Upper lobe of left lung (tissue), 6 donors: Measurements from ENCODE around the gene ASB17. TPM values are rescaled to one million over a fixed set of nuclear protein-coding genes. Genes with fewer than 3 reads are reported as not detected.

Experiments
- ATAC-seq, 2 donors: fragments of 200-7000 bp; cut with Tn5 transposase; one replicate each; pipeline ENCODE4 v1.9.1; 2022; ENCODE audit warnings: mild to moderate bottlenecking in 2 of 2, moderate library complexity in 2 of 2; ENCODE audit not compliant: low FRiP score in 2 of 2
- DNase-seq, 2 donors: peaks; one replicate each; pipeline ENCODE4 v3.0.0-alpha.2; 2019 to 2020
- H3K27ac ChIP-seq, 4 donors: fragments of 200-600 bp; sonication (generic); one replicate each; pipeline ENCODE4 v1.5.1; 2016 to 2019
- H3K27me3 ChIP-seq, 4 donors: fragments of 200-600 bp; sonication (generic); one replicate each; pipeline ENCODE4 v1.5.1; 2017 to 2019
- H3K36me3 ChIP-seq, 4 donors: fragments of 200-600 bp; sonication (generic); one replicate each; pipeline ENCODE4 v1.5.1; 2016 to 2019
- H3K4me1 ChIP-seq, 4 donors: fragments of 200-600 bp; sonication (generic); one replicate each; pipeline ENCODE4 v1.5.1; 2018 to 2019
- H3K4me3 ChIP-seq, 4 donors: fragments of 200-600 bp; sonication (generic); one replicate each; pipeline ENCODE4 v1.5.1; 2017 to 2019; ENCODE audit warnings: mild to moderate bottlenecking in 2 of 4, moderate library complexity in 1 of 4
- H3K9me3 ChIP-seq, 4 donors: fragments of 200-600 bp; sonication (generic); one replicate each; pipeline ENCODE4 v1.5.1; 2018 to 2019
- EP300 ChIP-seq, 4 donors: sonication (generic); formaldehyde crosslinking; IDR thresholded peaks; one replicate each; pipeline ENCODE4 v1.5.1; 2017; ENCODE audit warnings: antibody characterized with exemption in 4 of 4, control low read depth in 2 of 4
- POLR2A ChIP-seq, 4 donors: fragments of 450-650 bp; IDR thresholded peaks; one replicate each; pipeline ENCODE4 v1.5.1; 2016 to 2017; ENCODE audit warnings: antibody characterized with exemption in 4 of 4, mild to moderate bottlenecking in 2 of 4
- POLR2AphosphoS5 ChIP-seq, 2 donors: sonication (generic); formaldehyde crosslinking; IDR thresholded peaks; one replicate each; pipeline ENCODE4 v1.5.1; 2017; ENCODE audit warnings: antibody characterized with exemption in 2 of 2
- WGBS, 2 donors: methylation state at CpG; one replicate each; pipeline ENCODE4 v1.1.5; 2017 to 2018; 5-methylcytosine and 5-hydroxymethylcytosine counted together
- total RNA-seq, 6 donors: library from RNA; depleted of rRNA in 4 of 6; stranded (reverse); fragments of >200 nt in 4 of 6; gene quantifications; one replicate each; pipeline versions ENCODE4 v1.1.0 to v1.2.1, GENCODE V29; 2016 to 2021
- TF ChIP-seq, protein P1 (sequence below), 6 experiments: fragments of 450-650 bp in 4 of 6; fragments of 200-600 bp in 2 of 6; sonication (generic) in 2 of 6; IDR thresholded peaks; one replicate each; pipeline ENCODE4 v1.5.1; 2016 to 2019; ENCODE audit warnings: antibody characterized with exemption in 6 of 6
- donor health status: DM: no; HTN: no; CAD: no; lungs with moderate emphysema.
- donor health status: DM: no; HTN: yes; CAD: no; lungs with severe emphysema.

ASB17 gene
- total RNA-seq, 6 donors from 2014 or later, result not detected

GRCh38 chr1:75916834-75917233 lies 15.4 kb downstream of the ASB17 start:
- Histone ChIP-seq H3K36me3 (no peaks in the 10 kb centered on the region), H3K27ac (no peak overlapping the region), H3K4me3 (no peak overlapping the region), H3K9me3 (no peaks in the 10 kb centered on the region), H3K27me3 (no peaks in the 10 kb centered on the region), H3K4me1 (no peaks in the 10 kb centered on the region)
- DNase-seq (no peak), ATAC-seq (no peak)
- 82 to 89% methylated on average over 2 of the region's 2 CpGs for WGBS, 2 donors
- TF ChIP-seq, protein P1, sequence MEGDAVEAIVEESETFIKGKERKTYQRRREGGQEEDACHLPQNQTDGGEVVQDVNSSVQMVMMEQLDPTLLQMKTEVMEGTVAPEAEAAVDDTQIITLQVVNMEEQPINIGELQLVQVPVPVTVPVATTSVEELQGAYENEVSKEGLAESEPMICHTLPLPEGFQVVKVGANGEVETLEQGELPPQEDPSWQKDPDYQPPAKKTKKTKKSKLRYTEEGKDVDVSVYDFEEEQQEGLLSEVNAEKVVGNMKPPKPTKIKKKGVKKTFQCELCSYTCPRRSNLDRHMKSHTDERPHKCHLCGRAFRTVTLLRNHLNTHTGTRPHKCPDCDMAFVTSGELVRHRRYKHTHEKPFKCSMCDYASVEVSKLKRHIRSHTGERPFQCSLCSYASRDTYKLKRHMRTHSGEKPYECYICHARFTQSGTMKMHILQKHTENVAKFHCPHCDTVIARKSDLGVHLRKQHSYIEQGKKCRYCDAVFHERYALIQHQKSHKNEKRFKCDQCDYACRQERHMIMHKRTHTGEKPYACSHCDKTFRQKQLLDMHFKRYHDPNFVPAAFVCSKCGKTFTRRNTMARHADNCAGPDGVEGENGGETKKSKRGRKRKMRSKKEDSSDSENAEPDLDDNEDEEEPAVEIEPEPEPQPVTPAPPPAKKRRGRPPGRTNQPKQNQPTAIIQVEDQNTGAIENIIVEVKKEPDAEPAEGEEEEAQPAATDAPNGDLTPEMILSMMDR (IDR thresholded peaks at IDR 0.05), result no peak
- TF ChIP-seq POLR2A (IDR thresholded peaks at IDR 0.05), result no peak
- TF ChIP-seq POLR2AphosphoS5 (IDR thresholded peaks at IDR 0.05), result no peak
- no peak for TF ChIP-seq EP300 (IDR thresholded peaks at IDR 0.05)

GRCh38 chr1:75908717-75909152 lies 23.5 kb downstream of the ASB17 start:
- H3K27ac ChIP-seq, result no peak overlapping the region
- no peak overlapping the region for H3K4me3 ChIP-seq
- DNase-seq, result no peak
- no peaks in the 10 kb centered on the region for H3K36me3 ChIP-seq
- TF ChIP-seq POLR2AphosphoS5 (IDR thresholded peaks at IDR 0.05) (no peak), POLR2A (IDR thresholded peaks at IDR 0.05) (no peak), EP300 (IDR thresholded peaks at IDR 0.05) (no peak)
- TF ChIP-seq, protein P1 (IDR thresholded peaks at IDR 0.05), result no peak
- H3K27me3 ChIP-seq, result no peaks in the 10 kb centered on the region
- no peaks in the 10 kb centered on the region for H3K4me1 ChIP-seq
- 45 to 60% methylated on average over 2 of the region's 2 CpGs for WGBS, 2 donors
- peaks cover 0 to 5% (median 3%) of the 10 kb centered on the region in 4 donors for H3K9me3 ChIP-seq
- no peak for ATAC-seq

DNA sequence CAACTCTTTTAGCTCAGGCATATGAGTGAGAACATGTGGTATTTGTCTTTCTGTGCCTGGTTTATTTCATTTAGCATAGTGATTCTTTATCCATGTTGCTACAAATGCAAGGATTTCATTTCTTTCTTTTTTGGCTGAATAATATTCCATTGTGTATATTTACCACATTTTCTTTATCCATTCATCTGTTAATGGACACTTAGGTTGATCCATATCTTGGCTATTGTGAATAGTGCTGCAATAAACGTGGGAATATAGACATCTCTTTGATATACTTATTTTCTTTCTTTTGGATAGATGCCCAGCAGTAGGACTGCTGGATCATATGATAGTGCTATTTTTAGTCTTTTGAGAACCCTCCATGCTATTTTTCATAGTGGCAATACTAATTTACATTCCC lies 30.8 kb downstream of the ASB17 start:
- Histone ChIP-seq H3K4me3 (no peak overlapping the region), H3K36me3 (no peaks in the 10 kb centered on the region), H3K27me3 (no peaks in the 10 kb centered on the region), H3K27ac (no peak overlapping the region), H3K9me3 (no peaks in the 10 kb centered on the region), H3K4me1 (no peaks in the 10 kb centered on the region)
- DNase-seq (no peak), ATAC-seq (no peak)
- 31 to 35% methylated on average over 1 of the region's 1 CpG for WGBS, 2 donors
- TF ChIP-seq EP300 (IDR thresholded peaks at IDR 0.05) (no peak), POLR2AphosphoS5 (IDR thresholded peaks at IDR 0.05) (no peak), POLR2A (IDR thresholded peaks at IDR 0.05) (no peak)
- TF ChIP-seq, protein P1 (IDR thresholded peaks at IDR 0.05), result no peak

GRCh38 chr1:75884437-75884836 lies 47.8 kb downstream of the ASB17 start:
- no peak overlapping the region for H3K4me3 ChIP-seq
- H3K4me1 ChIP-seq, result no peaks in the 10 kb centered on the region
- no peak overlapping the region for H3K27ac ChIP-seq
- no peaks in the 10 kb centered on the region for H3K36me3 ChIP-seq
- no peaks in the 10 kb centered on the region for H3K9me3 ChIP-seq
- H3K27me3 ChIP-seq, result no peaks in the 10 kb centered on the region
- TF ChIP-seq POLR2AphosphoS5 (IDR thresholded peaks at IDR 0.05), result no peak
- no peak for TF ChIP-seq POLR2A (IDR thresholded peaks at IDR 0.05)
- TF ChIP-seq, protein P1 (IDR thresholded peaks at IDR 0.05), result no peak
- no peak for TF ChIP-seq EP300 (IDR thresholded peaks at IDR 0.05)
- no peak for ATAC-seq
- DNase-seq, result no peak
- WGBS, 2 donors, result 84 to 91% methylated on average over 1 of the region's 1 CpG

- TF ChIP-seq, protein P1 (IDR thresholded peaks at IDR 0.05), result no peak
- no peak for TF ChIP-seq POLR2A (IDR thresholded peaks at IDR 0.05)
- ATAC-seq, result no peak
- H3K9me3 ChIP-seq, result no peaks in the 10 kb centered on the region
- no peaks in the 10 kb centered on the region for H3K4me1 ChIP-seq
- DNase-seq, result no peak
- no peaks in the 10 kb centered on the region for H3K36me3 ChIP-seq
- WGBS, 2 donors, result 83 to 84% methylated on average over 1 of the region's 1 CpG
- no peaks in the 10 kb centered on the region for H3K27me3 ChIP-seq
- no peak overlapping the region for H3K27ac ChIP-seq
- no peak overlapping the region for H3K4me3 ChIP-seq
Observed at GRCh38 chr1:75879985-75880384, 52.2 kb downstream of the ASB17 start.
